Fibroblast of mammary gland (primary cell): ENCODE data around the gene MTF1.

Experiments
- DNase-seq: peaks from one replicate; pipeline ENCODE4 v3.0.0-alpha.2; 2010; ENCODE audit warnings: low read depth
- H3K4me3 ChIP-seq: 2 replicates; pipeline ENCODE4 v1.5.1; 2011; ENCODE audit warnings: low read depth, mild to moderate bottlenecking, low read length, moderate library complexity; ENCODE audit not compliant: control insufficient read depth
- TF ChIP-seq, protein P1 (sequence below): conservative IDR thresholded peaks from 2 replicates; pipeline ENCODE4 v1.5.1; 2011; ENCODE audit warnings: low read depth, low read length, inconsistent platforms; ENCODE audit not compliant: control insufficient read depth, insufficient read depth

The MTF1 gene

GRCh38 chr1:37840711-37841110 is 18.7 kb downstream of the MTF1 start:
- TF ChIP-seq, protein P1, sequence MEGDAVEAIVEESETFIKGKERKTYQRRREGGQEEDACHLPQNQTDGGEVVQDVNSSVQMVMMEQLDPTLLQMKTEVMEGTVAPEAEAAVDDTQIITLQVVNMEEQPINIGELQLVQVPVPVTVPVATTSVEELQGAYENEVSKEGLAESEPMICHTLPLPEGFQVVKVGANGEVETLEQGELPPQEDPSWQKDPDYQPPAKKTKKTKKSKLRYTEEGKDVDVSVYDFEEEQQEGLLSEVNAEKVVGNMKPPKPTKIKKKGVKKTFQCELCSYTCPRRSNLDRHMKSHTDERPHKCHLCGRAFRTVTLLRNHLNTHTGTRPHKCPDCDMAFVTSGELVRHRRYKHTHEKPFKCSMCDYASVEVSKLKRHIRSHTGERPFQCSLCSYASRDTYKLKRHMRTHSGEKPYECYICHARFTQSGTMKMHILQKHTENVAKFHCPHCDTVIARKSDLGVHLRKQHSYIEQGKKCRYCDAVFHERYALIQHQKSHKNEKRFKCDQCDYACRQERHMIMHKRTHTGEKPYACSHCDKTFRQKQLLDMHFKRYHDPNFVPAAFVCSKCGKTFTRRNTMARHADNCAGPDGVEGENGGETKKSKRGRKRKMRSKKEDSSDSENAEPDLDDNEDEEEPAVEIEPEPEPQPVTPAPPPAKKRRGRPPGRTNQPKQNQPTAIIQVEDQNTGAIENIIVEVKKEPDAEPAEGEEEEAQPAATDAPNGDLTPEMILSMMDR: no peak
- no peak for DNase-seq
- no peak overlapping the region for H3K4me3 ChIP-seq

DNA sequence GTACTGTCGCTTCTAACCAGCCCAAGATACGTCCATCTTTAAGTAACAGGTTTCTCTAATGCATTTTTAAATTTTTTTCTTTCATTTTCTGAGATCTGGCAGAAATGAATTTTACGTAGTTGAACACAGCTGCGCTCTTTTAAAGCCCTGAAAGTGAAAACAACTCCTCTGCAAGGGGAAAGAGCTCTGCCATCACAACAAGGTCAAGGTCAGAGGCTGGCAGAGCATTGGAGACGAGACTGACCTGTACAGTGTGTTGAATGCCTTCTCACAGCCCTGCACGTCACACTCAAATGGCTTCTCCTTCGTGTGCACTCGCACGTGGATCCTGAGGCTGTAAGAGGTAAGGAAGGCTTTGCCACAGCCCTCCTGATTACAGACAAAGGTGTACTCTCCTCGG is 19.7 kb downstream of the MTF1 start:
- H3K4me3 ChIP-seq: no peak overlapping the region
- TF ChIP-seq, protein P1: no peak
- no peak for DNase-seq

GRCh38 chr1:37836788-37837187 is 22.6 kb downstream of the MTF1 start:
- no peak for DNase-seq
- no peak overlapping the region for H3K4me3 ChIP-seq
- TF ChIP-seq, protein P1: no peak

DNA sequence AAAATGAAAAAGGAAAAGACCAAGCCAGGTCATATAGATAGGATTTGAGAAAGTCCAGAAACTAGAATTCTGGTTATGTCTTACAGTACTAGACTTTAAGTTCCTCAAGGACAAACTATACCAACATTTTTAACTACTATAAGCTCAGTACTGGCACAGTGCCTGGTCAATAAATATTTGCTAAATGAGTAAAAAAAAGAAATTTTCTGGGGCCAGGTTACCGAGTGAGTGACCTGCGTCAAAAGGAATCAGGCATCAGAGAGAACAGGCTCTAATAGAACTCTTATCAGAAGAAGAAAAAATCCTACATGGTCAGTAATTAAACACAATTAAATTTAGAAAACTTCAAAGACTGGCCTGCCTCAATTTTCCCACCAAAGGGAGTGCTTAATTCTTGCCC is 27.6 kb downstream of the MTF1 start:
- DNase-seq: no peak
- TF ChIP-seq, protein P1: no peak
- H3K4me3 ChIP-seq: no peak overlapping the region

DNA sequence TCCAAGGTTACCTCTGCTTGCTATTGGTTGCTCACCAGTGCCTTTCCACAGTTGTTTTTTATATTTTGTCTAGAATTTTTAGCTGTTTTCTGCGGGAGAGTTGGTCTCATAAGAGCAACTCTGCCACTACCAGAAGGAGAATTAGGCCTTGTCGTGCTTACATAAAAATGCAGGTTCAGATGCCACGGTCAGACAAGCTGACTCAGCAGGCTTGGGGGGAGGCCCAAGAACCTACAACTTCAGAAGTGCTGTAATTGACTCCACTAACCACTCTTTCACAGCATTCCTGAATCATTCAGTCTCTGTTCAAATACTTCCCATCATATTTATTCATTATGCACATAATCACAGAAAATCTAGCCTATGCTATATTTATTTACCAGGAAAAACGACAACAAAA is 28.3 kb downstream of the MTF1 start:
- TF ChIP-seq, protein P1: no peak
- DNase-seq: no peak

DNA sequence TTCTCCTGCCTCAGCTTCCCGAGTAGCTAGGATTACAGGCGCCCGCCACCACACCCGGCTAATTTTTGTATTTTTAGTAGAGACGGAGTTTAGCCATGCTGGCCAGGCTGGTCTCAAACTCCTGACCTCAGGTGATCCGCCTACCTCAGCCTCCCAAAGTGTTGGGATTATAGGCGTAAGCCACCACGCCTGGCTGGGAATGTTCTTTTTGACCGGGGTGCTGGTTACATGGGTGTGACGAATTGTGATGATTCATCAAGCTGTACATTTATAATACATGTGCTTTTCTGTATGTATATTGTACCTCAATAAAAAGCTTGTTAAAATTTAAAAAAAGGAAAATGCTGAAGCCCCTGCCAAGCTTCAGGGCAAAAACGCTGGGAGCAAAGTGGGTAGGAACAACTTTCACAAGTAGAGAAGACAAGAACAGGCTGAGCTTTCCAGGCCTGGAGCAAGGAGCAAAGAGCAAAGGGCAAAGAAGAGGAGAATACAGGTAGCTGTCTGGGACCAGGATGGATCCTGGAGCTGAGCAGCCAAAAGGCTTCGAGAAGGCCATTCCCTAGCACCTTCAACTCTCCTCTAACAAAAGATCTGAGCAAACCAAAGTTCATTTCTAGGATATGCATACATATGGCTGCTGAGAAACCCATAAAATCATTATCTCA is 30.9 kb downstream of the MTF1 start:
- DNase-seq: no peak
- no peak overlapping the region for H3K4me3 ChIP-seq

More for the DNA sequence above, 28.3 kb downstream of the MTF1 start:
- no peak overlapping the region for H3K4me3 ChIP-seq

More for the DNA sequence above, 30.9 kb downstream of the MTF1 start:
- TF ChIP-seq, protein P1: no peak
